Erythroblast (primary cell): ENCODE measurements around the gene KRTAP4-16.
"Not testable (repeated sequence)": the region's sequence is repeated elsewhere in the genome, so short reads cannot be mapped to it uniquely, and the experiment has no call there.

Experiments used
- DNase-seq, 2 experiments: peaks; one replicate each; lab custom pipeline; 2025; lab: John Stamatoyannopoulos, UW
- GATA1 ChIP-seq: IDR thresholded peaks from 2 replicates; pipeline ENCODE4 v1.6.1; 2011; ENCODE audit warnings: low read depth, mild to moderate bottlenecking, control low read depth, low read length, moderate library complexity
- POLR2A ChIP-seq: IDR thresholded peaks from 2 replicates; pipeline ENCODE4 v1.6.1; 2011; ENCODE audit warnings: mild to moderate bottlenecking, low read length

Gene KRTAP4-16

GRCh38 chr17:41065829-41066624 is 36.0 kb downstream of the KRTAP4-16 start, which contains the start of gene KRTAP2-4:
Gene KRTAP2-4, minus strand, starts transcription at chr17:41065879. Its CDS starts 34 bp downstream, at chr17:41065845.
- peak in 1 of 2 experiments; percentile 25 for DNase-seq
- TF ChIP-seq GATA1: no peak
- TF ChIP-seq POLR2A: no peak

- not testable (repeated sequence) for DNase-seq
Observed at GRCh38 chr17:41065016-41065689, 36.9 kb downstream of the KRTAP4-16 start.

GRCh38 chr17:41064301-41064700 is 37.7 kb downstream of the KRTAP4-16 start:
- TF ChIP-seq GATA1: no peak
- no peak for TF ChIP-seq POLR2A
- no peak for DNase-seq

- no peak for TF ChIP-seq POLR2A
- TF ChIP-seq GATA1: no peak
- DNase-seq: no peak
Observed at GRCh38 chr17:41063449-41063848, 38.6 kb downstream of the KRTAP4-16 start.

GRCh38 chr17:41061964-41062363 is 40.0 kb downstream of the KRTAP4-16 start:
- TF ChIP-seq POLR2A (no peak), GATA1 (no peak)
- DNase-seq: no peak

GRCh38 chr17:41060052-41060604 is 41.9 kb downstream of the KRTAP4-16 start, which contains the start of gene KRTAP2-3:
Gene KRTAP2-3, minus strand, starts transcription at chr17:41060114. Its CDS starts 64 bp downstream, at chr17:41060050.
- no peak for DNase-seq
- TF ChIP-seq POLR2A (no peak), GATA1 (no peak)

- DNase-seq: not testable (repeated sequence)
Observed at GRCh38 chr17:41059276-41060051, 42.5 kb downstream of the KRTAP4-16 start.

- TF ChIP-seq POLR2A (no peak), GATA1 (no peak)
- DNase-seq: no peak
Observed at GRCh38 chr17:41058741-41059140, 43.3 kb downstream of the KRTAP4-16 start.

GRCh38 chr17:41057547-41057946 is 44.5 kb downstream of the KRTAP4-16 start:
- TF ChIP-seq POLR2A: no peak
- TF ChIP-seq GATA1: no peak
- DNase-seq: no peak

GRCh38 chr17:41055130-41055529 is 46.9 kb downstream of the KRTAP4-16 start, which contains the start of gene KRTAP2-2:
Gene KRTAP2-2, minus strand, starts transcription at chr17:41055230. Its CDS starts 19 bp downstream, at chr17:41055211.
- not testable (repeated sequence) for DNase-seq

GRCh38 chr17:41054556-41054955 is 47.5 kb downstream of the KRTAP4-16 start:
- DNase-seq: not testable (repeated sequence)

GRCh38 chr17:41054025-41054424 is 48.0 kb downstream of the KRTAP4-16 start:
- no peak for TF ChIP-seq GATA1
- no peak for TF ChIP-seq POLR2A
- DNase-seq: no peak

GRCh38 chr17:41052566-41052965 is 49.4 kb downstream of the KRTAP4-16 start:
- no peak for TF ChIP-seq POLR2A
- TF ChIP-seq GATA1: no peak

More at GRCh38 chr17:41052566-41052965, 49.4 kb downstream of the KRTAP4-16 start:
- no peak for DNase-seq
